ENCODE results near the gene TMEFF1.

- no peak for TF ChIP-seq CTCF (IDR thresholded peaks at IDR 0.05; ENCODE audit: low read length)
- no peak for TF ChIP-seq EZH2 (IDR thresholded peaks at IDR 0.05; ENCODE audit: borderline replicate concordance, low read length)
These were observed 117.5 kb downstream of the TMEFF1 start for GRCh38 chr9:100590481-100590880.

Measured in OCI-LY1 (cell line).